HEK293T (cell line): ENCODE results near the gene ZNF512.

Source experiments
- SP1 ChIP-seq: fragments of 450-650 bp; IDR thresholded peaks from 2 replicates; pipeline ENCODE4 v1.6.1; 2017
- SUZ12 ChIP-seq: fragments of 450-650 bp; IDR thresholded peaks from 2 replicates; pipeline ENCODE4 v1.6.1; 2016; ENCODE audit warnings: mild to moderate bottlenecking

DNA sequence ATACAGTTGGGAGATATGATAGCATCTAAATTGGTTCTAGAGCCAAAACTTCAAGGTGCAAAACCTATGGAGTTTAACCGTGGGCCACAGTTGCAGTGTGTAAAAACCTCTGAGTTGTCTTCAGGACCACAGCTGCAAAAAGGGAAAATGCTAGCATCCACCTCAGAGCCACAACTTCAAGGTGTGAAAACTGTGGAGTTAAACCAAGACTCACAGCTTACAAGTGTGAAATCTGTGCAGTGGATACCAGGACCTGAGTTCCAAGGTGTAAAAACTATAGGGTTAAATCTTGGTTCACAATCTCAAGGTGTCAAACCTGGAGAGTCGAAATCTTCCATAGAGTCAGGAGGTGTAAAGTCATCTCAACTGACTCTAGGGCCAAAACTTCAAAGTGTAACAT, 10.4 kb upstream of the ZNF512 start:
- TF ChIP-seq SUZ12 (no peak), SP1 (no peak)
